K562 (cell line): Measurements from ENCODE around the gene CCL5. TPM values are rescaled to one million over a fixed set of nuclear protein-coding genes. Genes with fewer than 3 reads are reported as not detected.

ENCODE experiments used
- MAFK ChIP-seq: IDR thresholded peaks from 2 replicates; pipeline ENCODE4 v1.6.1; 2011; ENCODE audit warnings: low read length, improper control_type of control experiment
- NCOA2 ChIP-seq, 2 experiments: fragments of 450-650 bp; IDR thresholded peaks; 2 replicates each; pipeline ENCODE4 v1.6.1; 2018; ENCODE audit warnings: mild to moderate bottlenecking in 2 of 2, moderate library complexity in 1 of 2; ENCODE audit not compliant: partially characterized antibody in 2 of 2
- PRMT5 ChIP-seq: sonication (generic); formaldehyde crosslinking; IDR thresholded peaks from 2 replicates; pipeline ENCODE4 v1.5.0; 2020; ENCODE audit warnings: missing genetic modification reagents
- THRAP3 ChIP-seq: fragments of 450-650 bp; IDR thresholded peaks from 2 replicates; pipeline ENCODE4 v1.6.1; 2016; ENCODE audit warnings: mild to moderate bottlenecking, inconsistent platforms, borderline replicate concordance
- TRIM28 ChIP-seq: fragments of 450-650 bp; IDR thresholded peaks from 2 replicates; pipeline ENCODE4 v1.6.1; 2017
- polyA plus RNA-seq, 8 experiments: library from polyadenylated mRNA; depleted of rRNA in 4 of 8; stranded (reverse) in 5 of 8; unstranded in 3 of 8; fragments of >200 nt; fragmentation: Nextera tagmentation in 2 of 8; fragmentation: Illumina TruSeq in 1 of 8; extraction: Ambion mirVana in 2 of 8; extraction: Trizol in 1 of 8; gene quantifications; 2 replicates each; pipeline versions ENCODE4 v1.2.1 to v1.2.3, GENCODE V29; 2011 to 2014; ENCODE audit warnings: inconsistent platforms in 1 of 8, missing spikeins in 1 of 8
- total RNA-seq, 7 experiments: library from RNA; depleted of rRNA in 6 of 7; stranded (reverse); fragments of >200 nt in 6 of 7; fragmentation: Illumina TruSeq in 2 of 7; extraction: Trizol in 2 of 7; gene quantifications; 2 replicates each; pipeline versions ENCODE4 v1.2.1 to v1.2.3, GENCODE V29; 2011 to 2021; ENCODE audit warnings: low replicate concordance in 1 of 7
- TF ChIP-seq, protein P1 (sequence below), 2 experiments: fragments of 450-650 bp in 1 of 2; sonication (generic) in 1 of 2; formaldehyde crosslinking in 1 of 2; IDR thresholded peaks; 2 replicates each; pipeline versions ENCODE4 v1.7.1 to v1.9.0; 2016 to 2022; ENCODE audit warnings: inconsistent platforms in 1 of 2, mild to moderate bottlenecking in 1 of 2, missing genetic modification reagents in 1 of 2

The CCL5 gene
- total and polyA plus RNA-seq, 9 of the 15 experiments (the other 6 are each of a cell fraction or from before 2014, with no cell fraction given): 0.18 to 0.59 (median 0.45) TPM; not detected in 1

GRCh38 chr17:35842239-35842638, 37.9 kb downstream of the CCL5 start (continued):
- TF ChIP-seq THRAP3 (no peak), TRIM28 (no peak), MAFK (no peak), PRMT5 (CRISPR knock-in tag) (no peak), NCOA2 (IDR thresholded peaks at IDR 0.05; ENCODE audit: partially characterized antibody in 2 of 2) (no peak)
- TF ChIP-seq, protein P1, sequence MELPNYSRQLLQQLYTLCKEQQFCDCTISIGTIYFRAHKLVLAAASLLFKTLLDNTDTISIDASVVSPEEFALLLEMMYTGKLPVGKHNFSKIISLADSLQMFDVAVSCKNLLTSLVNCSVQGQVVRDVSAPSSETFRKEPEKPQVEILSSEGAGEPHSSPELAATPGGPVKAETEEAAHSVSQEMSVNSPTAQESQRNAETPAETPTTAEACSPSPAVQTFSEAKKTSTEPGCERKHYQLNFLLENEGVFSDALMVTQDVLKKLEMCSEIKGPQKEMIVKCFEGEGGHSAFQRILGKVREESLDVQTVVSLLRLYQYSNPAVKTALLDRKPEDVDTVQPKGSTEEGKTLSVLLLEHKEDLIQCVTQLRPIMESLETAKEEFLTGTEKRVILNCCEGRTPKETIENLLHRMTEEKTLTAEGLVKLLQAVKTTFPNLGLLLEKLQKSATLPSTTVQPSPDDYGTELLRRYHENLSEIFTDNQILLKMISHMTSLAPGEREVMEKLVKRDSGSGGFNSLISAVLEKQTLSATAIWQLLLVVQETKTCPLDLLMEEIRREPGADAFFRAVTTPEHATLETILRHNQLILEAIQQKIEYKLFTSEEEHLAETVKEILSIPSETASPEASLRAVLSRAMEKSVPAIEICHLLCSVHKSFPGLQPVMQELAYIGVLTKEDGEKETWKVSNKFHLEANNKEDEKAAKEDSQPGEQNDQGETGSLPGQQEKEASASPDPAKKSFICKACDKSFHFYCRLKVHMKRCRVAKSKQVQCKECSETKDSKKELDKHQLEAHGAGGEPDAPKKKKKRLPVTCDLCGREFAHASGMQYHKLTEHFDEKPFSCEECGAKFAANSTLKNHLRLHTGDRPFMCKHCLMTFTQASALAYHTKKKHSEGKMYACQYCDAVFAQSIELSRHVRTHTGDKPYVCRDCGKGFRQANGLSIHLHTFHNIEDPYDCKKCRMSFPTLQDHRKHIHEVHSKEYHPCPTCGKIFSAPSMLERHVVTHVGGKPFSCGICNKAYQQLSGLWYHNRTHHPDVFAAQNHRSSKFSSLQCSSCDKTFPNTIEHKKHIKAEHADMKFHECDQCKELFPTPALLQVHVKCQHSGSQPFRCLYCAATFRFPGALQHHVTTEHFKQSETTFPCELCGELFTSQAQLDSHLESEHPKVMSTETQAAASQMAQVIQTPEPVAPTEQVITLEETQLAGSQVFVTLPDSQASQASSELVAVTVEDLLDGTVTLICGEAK (IDR thresholded peaks at IDR 0.05): no peak
- TF ChIP-seq, protein P1 (CRISPR knock-in tag; IDR thresholded peaks at IDR 0.05): no peak
